K562 (cell line): ENCODE data around the gene LY6G6F. TPM values are rescaled to one million over a fixed set of nuclear protein-coding genes. Genes with fewer than 3 reads are reported as not detected.

Experiments
- CBX2 ChIP-seq: fragments of 200-600 bp; sonication (generic); IDR thresholded peaks from one replicate; pipeline ENCODE4 v1.6.1; 2012; ENCODE audit warnings: mild to moderate bottlenecking, low read length, inconsistent platforms; ENCODE audit not compliant: insufficient read depth, poor library complexity, severe bottlenecking
- EZH2 ChIP-seq: IDR thresholded peaks from 2 replicates; pipeline ENCODE4 v1.6.1; 2012; ENCODE audit warnings: low read depth, mild to moderate bottlenecking, inconsistent platforms, low read length, borderline replicate concordance
- GTF2A2 ChIP-seq: IDR thresholded peaks from 2 replicates; pipeline ENCODE4 v1.6.1; 2016; ENCODE audit warnings: mild to moderate bottlenecking, missing genetic modification characterization, missing compliant biosample characterization
- HMG20B ChIP-seq: fragments of 250-450 bp; sonication (Bioruptor Pico); IDR thresholded peaks from 2 replicates; pipeline ENCODE4 v1.5.0; 2021; ENCODE audit warnings: mild to moderate bottlenecking
- IRF2 ChIP-seq: sonication (generic); formaldehyde crosslinking; IDR thresholded peaks from 2 replicates; pipeline ENCODE4 v1.8.1; 2022; ENCODE audit warnings: mild to moderate bottlenecking, missing genetic modification reagents
- POU5F1 ChIP-seq: fragments of 150-350 bp; IDR thresholded peaks from 2 replicates; pipeline ENCODE4 v1.6.1; 2014; ENCODE audit warnings: borderline replicate concordance, low read length, low read depth, mild to moderate bottlenecking; ENCODE audit not compliant: partially characterized antibody
- ZNF133 ChIP-seq: fragments of 250-450 bp; sonication (Bioruptor Pico); IDR thresholded peaks from 2 replicates; pipeline ENCODE4 v1.4.0; 2020; ENCODE audit warnings: mild to moderate bottlenecking
- ZNF263 ChIP-seq: sonication (generic); formaldehyde crosslinking; IDR thresholded peaks from 2 replicates; pipeline ENCODE4 v1.8.0; 2022; ENCODE audit warnings: mild to moderate bottlenecking, missing genetic modification reagents, borderline replicate concordance
- ZNF384 ChIP-seq: IDR thresholded peaks from 2 replicates; pipeline ENCODE4 v1.6.1; 2012; ENCODE audit warnings: low read depth, low read length, improper control_type of control experiment
- polyA plus RNA-seq, 8 experiments: library from polyadenylated mRNA; depleted of rRNA in 4 of 8; stranded (reverse) in 5 of 8; unstranded in 3 of 8; fragments of >200 nt; fragmentation: Nextera tagmentation in 2 of 8; fragmentation: Illumina TruSeq in 1 of 8; extraction: Ambion mirVana in 2 of 8; extraction: Trizol in 1 of 8; gene quantifications; 2 replicates each; pipeline versions ENCODE4 v1.2.1 to v1.2.3, GENCODE V29; 2011 to 2014; ENCODE audit warnings: inconsistent platforms in 1 of 8, missing spikeins in 1 of 8
- total RNA-seq, 7 experiments: library from RNA; depleted of rRNA in 6 of 7; stranded (reverse); fragments of >200 nt in 6 of 7; fragmentation: Illumina TruSeq in 2 of 7; extraction: Trizol in 2 of 7; gene quantifications; 2 replicates each; pipeline versions ENCODE4 v1.2.1 to v1.2.3, GENCODE V29; 2011 to 2021; ENCODE audit warnings: low replicate concordance in 1 of 7
- TF ChIP-seq, protein P1 (sequence below): sonication (generic); formaldehyde crosslinking; IDR thresholded peaks from 2 replicates; pipeline ENCODE4 v1.8.0; 2022; ENCODE audit warnings: mild to moderate bottlenecking, missing genetic modification reagents, borderline replicate concordance
- TF ChIP-seq, protein P2 (sequence below): fragments of 450-650 bp; IDR thresholded peaks from 2 replicates; pipeline ENCODE4 v1.6.1; 2016; ENCODE audit warnings: borderline replicate concordance
- TF ChIP-seq, protein P3 (sequence below): sonication (generic); formaldehyde crosslinking; IDR thresholded peaks from 2 replicates; pipeline ENCODE4 v1.8.0; 2022; ENCODE audit warnings: mild to moderate bottlenecking, missing genetic modification reagents
- TF ChIP-seq, protein P4 (sequence below): IDR thresholded peaks from 2 replicates; pipeline ENCODE4 v1.6.1; 2011; ENCODE audit not compliant: insufficient read length; ENCODE audit errors: extremely low read depth
- TF ChIP-seq, protein P5 (sequence below): fragments of 250-450 bp; sonication (Bioruptor Pico); IDR thresholded peaks from 2 replicates; pipeline ENCODE4 v1.5.0; 2021
- TF ChIP-seq, protein P6 (sequence below), 2 experiments: fragments of 450-650 bp; conservative IDR thresholded peaks; 2 replicates each; pipeline ENCODE4 v1.6.1; 2017; ENCODE audit warnings: mild to moderate bottlenecking in 2 of 2, moderate library complexity in 2 of 2

LY6G6F gene
- total and polyA plus RNA-seq, 9 of the 15 experiments (the other 6 are each of a cell fraction or from before 2014, with no cell fraction given), result 0.14 to 0.50 (median 0.28) TPM; not detected in 2

DNA sequence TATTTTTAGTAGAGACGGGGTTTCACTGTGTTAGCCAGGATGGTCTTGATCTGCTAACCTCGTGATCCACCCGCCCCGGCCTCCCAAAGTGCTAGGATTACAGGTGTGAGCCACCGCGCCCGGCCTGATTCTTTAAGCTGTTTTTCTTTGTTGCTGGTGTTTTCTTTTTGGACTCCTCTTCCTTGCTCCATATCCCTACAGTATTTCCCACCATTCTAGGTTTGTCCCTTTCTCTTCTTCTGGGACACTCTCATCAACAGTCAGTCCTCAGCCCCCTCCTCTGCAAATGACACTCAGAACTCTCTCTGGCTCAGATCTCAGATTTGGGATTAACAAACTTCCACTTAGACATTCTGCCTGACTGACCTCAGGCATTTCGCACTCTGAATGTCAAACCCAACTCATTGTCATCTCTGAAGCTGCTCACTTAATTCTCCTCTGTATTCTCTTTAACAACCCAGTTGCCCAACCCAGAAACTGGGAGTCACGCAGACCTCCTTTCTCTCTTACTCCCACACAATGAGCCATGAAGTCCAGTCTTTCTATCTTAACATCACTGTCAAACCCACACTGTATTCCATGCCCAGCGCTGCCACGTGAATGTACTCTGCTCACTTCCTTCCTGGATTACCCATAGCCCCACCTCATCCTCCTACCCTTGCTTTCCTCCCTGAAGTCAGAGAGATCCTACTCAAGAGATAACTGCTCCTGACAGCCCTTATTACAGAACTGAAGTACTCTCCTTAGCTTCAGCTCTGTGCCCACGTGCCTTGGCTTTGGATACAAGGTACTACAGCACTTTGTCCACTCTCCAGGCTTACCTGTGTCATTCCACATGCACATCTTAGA, 19.1 kb downstream of the LY6G6F start (continued):
- TF ChIP-seq, protein P1, sequence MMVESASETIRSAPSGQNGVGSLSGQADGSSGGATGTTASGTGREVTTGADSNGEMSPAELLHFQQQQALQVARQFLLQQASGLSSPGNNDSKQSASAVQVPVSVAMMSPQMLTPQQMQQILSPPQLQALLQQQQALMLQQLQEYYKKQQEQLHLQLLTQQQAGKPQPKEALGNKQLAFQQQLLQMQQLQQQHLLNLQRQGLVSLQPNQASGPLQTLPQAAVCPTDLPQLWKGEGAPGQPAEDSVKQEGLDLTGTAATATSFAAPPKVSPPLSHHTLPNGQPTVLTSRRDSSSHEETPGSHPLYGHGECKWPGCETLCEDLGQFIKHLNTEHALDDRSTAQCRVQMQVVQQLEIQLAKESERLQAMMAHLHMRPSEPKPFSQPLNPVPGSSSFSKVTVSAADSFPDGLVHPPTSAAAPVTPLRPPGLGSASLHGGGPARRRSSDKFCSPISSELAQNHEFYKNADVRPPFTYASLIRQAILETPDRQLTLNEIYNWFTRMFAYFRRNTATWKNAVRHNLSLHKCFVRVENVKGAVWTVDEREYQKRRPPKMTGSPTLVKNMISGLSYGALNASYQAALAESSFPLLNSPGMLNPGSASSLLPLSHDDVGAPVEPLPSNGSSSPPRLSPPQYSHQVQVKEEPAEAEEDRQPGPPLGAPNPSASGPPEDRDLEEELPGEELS (CRISPR knock-in tag), result no peak
- TF ChIP-seq, protein P2, sequence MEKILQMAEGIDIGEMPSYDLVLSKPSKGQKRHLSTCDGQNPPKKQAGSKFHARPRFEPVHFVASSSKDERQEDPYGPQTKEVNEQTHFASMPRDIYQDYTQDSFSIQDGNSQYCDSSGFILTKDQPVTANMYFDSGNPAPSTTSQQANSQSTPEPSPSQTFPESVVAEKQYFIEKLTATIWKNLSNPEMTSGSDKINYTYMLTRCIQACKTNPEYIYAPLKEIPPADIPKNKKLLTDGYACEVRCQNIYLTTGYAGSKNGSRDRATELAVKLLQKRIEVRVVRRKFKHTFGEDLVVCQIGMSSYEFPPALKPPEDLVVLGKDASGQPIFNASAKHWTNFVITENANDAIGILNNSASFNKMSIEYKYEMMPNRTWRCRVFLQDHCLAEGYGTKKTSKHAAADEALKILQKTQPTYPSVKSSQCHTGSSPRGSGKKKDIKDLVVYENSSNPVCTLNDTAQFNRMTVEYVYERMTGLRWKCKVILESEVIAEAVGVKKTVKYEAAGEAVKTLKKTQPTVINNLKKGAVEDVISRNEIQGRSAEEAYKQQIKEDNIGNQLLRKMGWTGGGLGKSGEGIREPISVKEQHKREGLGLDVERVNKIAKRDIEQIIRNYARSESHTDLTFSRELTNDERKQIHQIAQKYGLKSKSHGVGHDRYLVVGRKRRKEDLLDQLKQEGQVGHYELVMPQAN, result peak; percentile 35
- TF ChIP-seq, protein P3, sequence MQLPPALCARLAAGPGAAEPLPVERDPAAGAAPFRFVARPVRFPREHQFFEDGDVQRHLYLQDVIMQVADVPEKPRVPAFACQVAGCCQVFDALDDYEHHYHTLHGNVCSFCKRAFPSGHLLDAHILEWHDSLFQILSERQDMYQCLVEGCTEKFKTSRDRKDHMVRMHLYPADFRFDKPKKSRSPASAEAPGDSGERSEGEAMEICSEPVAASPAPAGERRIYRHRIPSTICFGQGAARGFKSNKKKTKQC, result no peak
- TF ChIP-seq, protein P4, sequence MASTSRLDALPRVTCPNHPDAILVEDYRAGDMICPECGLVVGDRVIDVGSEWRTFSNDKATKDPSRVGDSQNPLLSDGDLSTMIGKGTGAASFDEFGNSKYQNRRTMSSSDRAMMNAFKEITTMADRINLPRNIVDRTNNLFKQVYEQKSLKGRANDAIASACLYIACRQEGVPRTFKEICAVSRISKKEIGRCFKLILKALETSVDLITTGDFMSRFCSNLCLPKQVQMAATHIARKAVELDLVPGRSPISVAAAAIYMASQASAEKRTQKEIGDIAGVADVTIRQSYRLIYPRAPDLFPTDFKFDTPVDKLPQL, result no peak
- TF ChIP-seq EZH2 (no peak), GTF2A2 (no peak), HMG20B (CRISPR knock-in tag) (no peak; the same call in 1 of the 2 replicates), ZNF133 (CRISPR knock-in tag) (no peak), ZNF384 (no peak), ZNF263 (CRISPR knock-in tag) (no peak), POU5F1 (no peak), IRF2 (CRISPR knock-in tag) (no peak), CBX2 (no peak)
- TF ChIP-seq, protein P5, sequence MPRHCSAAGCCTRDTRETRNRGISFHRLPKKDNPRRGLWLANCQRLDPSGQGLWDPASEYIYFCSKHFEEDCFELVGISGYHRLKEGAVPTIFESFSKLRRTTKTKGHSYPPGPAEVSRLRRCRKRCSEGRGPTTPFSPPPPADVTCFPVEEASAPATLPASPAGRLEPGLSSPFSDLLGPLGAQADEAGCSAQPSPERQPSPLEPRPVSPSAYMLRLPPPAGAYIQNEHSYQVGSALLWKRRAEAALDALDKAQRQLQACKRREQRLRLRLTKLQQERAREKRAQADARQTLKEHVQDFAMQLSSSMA, result no peak
- TF ChIP-seq, protein P6, sequence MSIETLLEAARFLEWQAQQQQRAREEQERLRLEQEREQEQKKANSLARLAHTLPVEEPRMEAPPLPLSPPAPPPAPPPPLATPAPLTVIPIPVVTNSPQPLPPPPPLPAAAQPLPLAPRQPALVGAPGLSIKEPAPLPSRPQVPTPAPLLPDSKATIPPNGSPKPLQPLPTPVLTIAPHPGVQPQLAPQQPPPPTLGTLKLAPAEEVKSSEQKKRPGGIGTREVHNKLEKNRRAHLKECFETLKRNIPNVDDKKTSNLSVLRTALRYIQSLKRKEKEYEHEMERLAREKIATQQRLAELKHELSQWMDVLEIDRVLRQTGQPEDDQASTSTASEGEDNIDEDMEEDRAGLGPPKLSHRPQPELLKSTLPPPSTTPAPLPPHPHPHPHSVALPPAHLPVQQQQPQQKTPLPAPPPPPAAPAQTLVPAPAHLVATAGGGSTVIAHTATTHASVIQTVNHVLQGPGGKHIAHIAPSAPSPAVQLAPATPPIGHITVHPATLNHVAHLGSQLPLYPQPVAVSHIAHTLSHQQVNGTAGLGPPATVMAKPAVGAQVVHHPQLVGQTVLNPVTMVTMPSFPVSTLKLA (conservative IDR thresholded peaks at IDR 0.05), result no peak
